Measurements from ENCODE around the gene ELAPOR1. TPM values are rescaled to one million over a fixed set of nuclear protein-coding genes. Genes with fewer than 3 reads are reported as not detected.

The ELAPOR1 gene
- total RNA-seq, 1 donor from 2014 or later: 0.97 TPM

GRCh38 chr1:109084563-109085517 lies 29.1 kb upstream of the ELAPOR1 start:
- H3K4me3 Mint-ChIP-seq (ENCODE audit: unreplicated experiment): no peak overlapping the region
- H3K27ac Mint-ChIP-seq (ENCODE audit: unreplicated experiment): no peak overlapping the region
- H3K9me3 Mint-ChIP-seq (ENCODE audit: low read depth): no peaks in the 10 kb centered on the region
- H3K27me3 Mint-ChIP-seq (ENCODE audit: low read depth): no peaks in the 10 kb centered on the region
- H3K4me1 Mint-ChIP-seq (ENCODE audit: low read depth): peaks cover 12% of the 10 kb centered on the region
- no peak for TF ChIP-seq CTCF (IDR thresholded peaks at IDR 0.05)
- DNase-seq (ENCODE audit: low spot score): peak; percentile 20
- no peaks in the 10 kb centered on the region for H3K36me3 Mint-ChIP-seq (ENCODE audit: low read depth)

DNA sequence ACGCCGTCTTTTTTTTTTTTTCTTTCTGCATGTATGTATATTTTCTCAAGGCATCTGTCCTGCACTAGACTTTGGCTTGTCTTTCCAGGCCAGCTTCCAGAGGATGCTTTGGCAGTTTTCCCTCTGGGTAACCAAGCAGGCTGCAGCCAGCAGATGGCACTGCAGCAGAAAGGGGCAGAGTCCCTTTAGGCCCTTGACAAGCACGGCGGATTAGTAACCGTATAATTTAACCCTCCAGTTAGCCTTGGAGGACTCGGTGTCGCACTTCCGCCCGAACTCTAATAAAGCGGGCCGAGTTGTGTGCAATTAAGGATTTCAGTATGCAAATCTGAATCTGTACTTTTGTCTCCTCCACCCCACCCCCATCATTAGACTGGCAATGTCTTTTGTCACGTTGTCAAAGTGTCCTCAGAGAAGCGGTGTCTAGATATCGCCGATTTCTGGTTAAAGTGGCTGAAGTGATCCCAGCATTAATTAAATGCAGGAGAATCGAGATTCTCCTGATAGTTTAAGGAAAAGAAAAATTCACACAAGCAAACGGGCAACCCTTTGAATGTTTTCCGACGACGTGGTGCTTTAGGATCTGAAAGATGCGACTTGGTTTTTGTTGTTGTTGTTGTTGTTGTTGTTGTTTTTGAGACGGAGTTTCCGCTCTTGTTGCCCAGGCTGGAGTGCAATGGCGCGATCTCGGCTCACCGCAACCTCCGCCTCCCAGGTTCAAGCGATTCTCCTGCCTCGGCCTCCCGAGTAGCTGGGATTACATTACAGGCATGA lies 24.5 kb upstream of the ELAPOR1 start:
- peak overlapping the region; percentile 77 for H3K4me3 Mint-ChIP-seq (ENCODE audit: unreplicated experiment)
- no peak for DNase-seq (ENCODE audit: low spot score)
- peaks cover 37% of the 10 kb centered on the region for H3K4me1 Mint-ChIP-seq (ENCODE audit: low read depth)
- H3K27ac Mint-ChIP-seq (ENCODE audit: unreplicated experiment): no peak overlapping the region
- H3K9me3 Mint-ChIP-seq (ENCODE audit: low read depth): no peaks in the 10 kb centered on the region
- peak; percentile 76 for TF ChIP-seq CTCF (IDR thresholded peaks at IDR 0.05)
- peaks cover 9% of the 10 kb centered on the region for H3K36me3 Mint-ChIP-seq (ENCODE audit: low read depth)
- H3K27me3 Mint-ChIP-seq (ENCODE audit: low read depth): no peaks in the 10 kb centered on the region

DNA sequence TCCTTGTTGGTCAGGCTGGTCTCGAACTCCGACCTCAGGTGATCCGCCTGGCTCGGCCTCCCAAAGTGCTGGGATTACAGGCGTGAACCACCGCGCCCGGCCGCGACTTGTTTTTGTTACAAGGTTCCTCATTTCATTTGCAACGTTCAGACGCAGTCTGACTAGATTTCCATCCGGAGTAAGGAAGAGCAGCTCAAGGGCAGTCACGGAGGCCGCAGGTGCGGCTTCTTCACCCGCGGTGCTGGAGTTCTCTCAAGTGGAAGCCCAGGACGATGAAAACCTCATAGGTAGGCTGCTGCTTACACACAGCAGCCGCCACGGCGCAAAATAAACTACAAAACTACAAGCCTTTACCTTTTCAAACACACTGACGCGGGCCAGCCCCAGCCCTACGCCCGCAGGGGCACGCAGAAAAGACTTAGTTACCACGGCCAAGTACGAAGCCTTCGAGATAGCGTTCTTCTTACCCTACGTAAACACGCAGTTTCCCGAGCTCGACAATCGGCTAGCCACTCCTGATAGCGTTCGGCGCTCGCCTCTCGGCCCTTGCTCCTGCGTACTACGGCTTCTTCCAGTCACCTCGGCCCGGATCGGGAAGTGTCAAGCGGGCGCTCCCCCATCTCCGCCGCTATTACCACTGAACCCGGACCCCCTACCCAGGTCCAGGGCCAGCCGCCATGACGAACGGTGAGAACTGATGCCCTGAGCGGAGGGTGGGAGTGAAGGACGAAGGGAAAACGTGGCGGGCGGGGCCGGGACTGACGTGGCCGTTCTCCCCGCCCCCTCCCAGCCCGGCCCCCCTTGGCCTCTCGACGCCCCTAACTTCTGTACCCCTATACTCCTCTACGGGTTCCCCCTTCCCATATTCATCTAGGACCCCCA lies 23.5 kb upstream of the ELAPOR1 start, which contains the start of gene TMEM167B:
Gene TMEM167B, plus strand, starts transcription at position 569 of the 882 bp plus-strand sequence. Its CDS starts 109 bp downstream, at position 678.
- Mint-ChIP-seq H3K36me3 (ENCODE audit: low read depth) (peaks cover 13% of the 10 kb centered on the region), H3K4me3 (ENCODE audit: unreplicated experiment) (peak within 1 kb of the TSS; percentile 77), H3K9me3 (ENCODE audit: low read depth) (no peaks in the 10 kb centered on the region), H3K27me3 (ENCODE audit: low read depth) (no peaks in the 10 kb centered on the region), H3K27ac (ENCODE audit: unreplicated experiment) (peak within 1 kb of the TSS; percentile 97), H3K4me1 (ENCODE audit: low read depth) (peaks cover 39% of the 10 kb centered on the region)
- DNase-seq (ENCODE audit: low spot score): peak; percentile 97
- no peak for TF ChIP-seq CTCF (IDR thresholded peaks at IDR 0.05)

GRCh38 chr1:109091078-109091838 lies 22.7 kb upstream of the ELAPOR1 start:
- DNase-seq (ENCODE audit: low spot score): no peak
- Mint-ChIP-seq H3K4me3 (ENCODE audit: unreplicated experiment) (peak overlapping the region; percentile 77), H3K9me3 (ENCODE audit: low read depth) (no peaks in the 10 kb centered on the region), H3K27me3 (ENCODE audit: low read depth) (no peaks in the 10 kb centered on the region), H3K36me3 (ENCODE audit: low read depth) (peaks cover 13% of the 10 kb centered on the region), H3K4me1 (ENCODE audit: low read depth) (peaks cover 39% of the 10 kb centered on the region), H3K27ac (ENCODE audit: unreplicated experiment) (peak overlapping the region; percentile 97)
- TF ChIP-seq CTCF (IDR thresholded peaks at IDR 0.05): no peak
